HUES64 (cell line): ENCODE data around the gene TFEB.

Experiments
- H3K27ac ChIP-seq: 2 replicates; pipeline ENCODE4 v1.7.0; 2013; ENCODE audit warnings: low read depth, low read length, inconsistent platforms
- H3K27me3 ChIP-seq: 2 replicates; pipeline ENCODE4 v1.6.1; 2013; ENCODE audit warnings: mild to moderate bottlenecking, low read length; ENCODE audit not compliant: insufficient read depth
- H3K36me3 ChIP-seq: 2 replicates; pipeline ENCODE4 v1.6.1; 2013; ENCODE audit warnings: mild to moderate bottlenecking, low read length; ENCODE audit not compliant: insufficient read depth
- H3K4me1 ChIP-seq: 2 replicates; pipeline ENCODE4 v1.6.1; 2013; ENCODE audit warnings: mild to moderate bottlenecking, low read length, moderate library complexity; ENCODE audit not compliant: insufficient read depth
- H3K4me3 ChIP-seq: 2 replicates; pipeline ENCODE4 v1.5.1; 2013; ENCODE audit warnings: mild to moderate bottlenecking, low read length, moderate library complexity
- H3K9ac ChIP-seq: 2 replicates; pipeline ENCODE4 v1.6.1; 2013; ENCODE audit warnings: mild to moderate bottlenecking, low read depth, low read length
- H3K9me3 ChIP-seq: 2 replicates; pipeline ENCODE4 v1.6.1; 2013; ENCODE audit warnings: low read depth, low read length; ENCODE audit not compliant: insufficient read depth
- WGBS: fragments of 150-250, 120-280 bp; methylation state at CpG from one replicate; pipeline ENCODE4 v1.1.7; 2013; ENCODE audit warnings: missing lambda C conversion rate; 5-methylcytosine and 5-hydroxymethylcytosine counted together

Gene TFEB

DNA sequence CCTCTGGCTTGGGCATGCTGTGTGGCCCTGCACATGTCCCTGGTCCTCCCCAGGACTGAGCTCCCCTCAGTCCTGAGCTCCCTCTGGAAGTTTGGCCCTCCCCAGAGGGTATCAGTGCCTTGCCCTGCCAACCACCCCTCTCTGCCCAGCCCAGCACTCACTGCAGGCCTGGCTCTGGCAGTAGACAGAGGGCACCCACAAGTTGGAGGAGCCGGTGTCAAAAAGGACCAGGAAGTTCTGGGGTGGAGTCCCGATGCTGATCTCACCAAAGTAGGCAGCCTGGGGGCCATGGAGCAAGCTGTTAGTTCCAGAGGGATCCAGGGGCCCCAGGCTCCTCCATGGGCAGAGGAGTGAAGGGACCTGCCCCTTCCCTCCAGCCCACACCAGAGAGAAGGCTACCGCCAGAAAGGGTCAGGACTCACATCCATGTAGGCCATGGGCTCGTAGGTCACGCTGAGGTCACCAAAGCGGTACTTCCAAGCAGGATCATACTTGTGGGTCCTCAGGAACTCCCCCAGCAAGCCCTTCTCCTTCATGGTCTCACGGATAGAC, 8.9 kb upstream of the TFEB start:
- H3K4me1 ChIP-seq = no peaks in the 10 kb centered on the region
- WGBS = 90% methylated on average over 7 of the region's 7 CpGs

DNA sequence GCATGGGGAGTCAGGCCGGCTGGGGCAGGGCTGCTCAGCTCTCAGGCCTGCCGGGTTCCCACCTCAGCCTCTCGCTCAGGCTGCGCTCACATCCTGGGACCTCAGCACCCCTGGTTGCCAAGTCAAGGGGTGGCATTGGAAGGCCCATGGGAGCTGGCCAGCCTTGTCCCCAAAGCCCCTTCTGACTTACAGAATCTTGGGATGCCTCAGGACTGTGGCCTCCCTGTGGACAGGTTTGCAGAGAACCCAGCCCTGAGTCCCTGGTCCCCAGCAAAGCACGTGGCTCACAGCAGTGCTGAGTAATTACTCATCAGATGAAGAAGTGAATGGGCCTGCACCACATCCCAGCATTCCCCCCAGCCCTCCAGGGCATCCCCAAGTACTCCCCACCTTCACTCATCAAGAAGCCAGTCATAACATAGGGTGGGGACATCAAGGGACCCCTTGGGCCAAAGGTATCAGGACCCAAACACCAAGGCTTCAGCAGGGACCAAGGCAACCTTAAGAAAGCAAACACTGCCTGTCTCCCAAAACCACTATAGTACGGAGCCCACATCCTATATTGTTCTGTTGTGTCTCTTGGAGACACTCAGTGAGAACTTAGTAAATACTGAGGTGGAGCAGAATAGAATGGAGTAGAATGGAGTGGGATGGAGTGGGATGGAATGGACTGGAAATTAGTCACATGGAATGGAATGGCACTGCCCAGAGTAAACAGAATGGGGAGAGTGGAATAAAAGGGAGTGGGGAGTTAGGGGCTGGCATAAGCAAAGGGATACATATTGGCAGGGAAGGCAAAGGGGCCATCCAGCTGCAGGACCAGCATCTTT, 8.2 kb upstream of the TFEB start:
- no peak overlapping the region for H3K4me3 ChIP-seq
- no peaks in the 10 kb centered on the region for H3K4me1 ChIP-seq
- no peaks in the 10 kb centered on the region for H3K36me3 ChIP-seq
- 91% methylated on average over 6 of the region's 6 CpGs for WGBS
- no peaks in the 10 kb centered on the region for H3K27me3 ChIP-seq
- no peak overlapping the region for H3K27ac ChIP-seq
- no peaks in the 10 kb centered on the region for H3K9me3 ChIP-seq
- H3K9ac ChIP-seq = no peak overlapping the region

More for the DNA sequence above, 8.9 kb upstream of the TFEB start:
- Histone ChIP-seq H3K9me3 (no peaks in the 10 kb centered on the region), H3K4me3 (no peak overlapping the region), H3K27me3 (no peaks in the 10 kb centered on the region), H3K36me3 (no peaks in the 10 kb centered on the region), H3K9ac (no peak overlapping the region), H3K27ac (no peak overlapping the region)

DNA sequence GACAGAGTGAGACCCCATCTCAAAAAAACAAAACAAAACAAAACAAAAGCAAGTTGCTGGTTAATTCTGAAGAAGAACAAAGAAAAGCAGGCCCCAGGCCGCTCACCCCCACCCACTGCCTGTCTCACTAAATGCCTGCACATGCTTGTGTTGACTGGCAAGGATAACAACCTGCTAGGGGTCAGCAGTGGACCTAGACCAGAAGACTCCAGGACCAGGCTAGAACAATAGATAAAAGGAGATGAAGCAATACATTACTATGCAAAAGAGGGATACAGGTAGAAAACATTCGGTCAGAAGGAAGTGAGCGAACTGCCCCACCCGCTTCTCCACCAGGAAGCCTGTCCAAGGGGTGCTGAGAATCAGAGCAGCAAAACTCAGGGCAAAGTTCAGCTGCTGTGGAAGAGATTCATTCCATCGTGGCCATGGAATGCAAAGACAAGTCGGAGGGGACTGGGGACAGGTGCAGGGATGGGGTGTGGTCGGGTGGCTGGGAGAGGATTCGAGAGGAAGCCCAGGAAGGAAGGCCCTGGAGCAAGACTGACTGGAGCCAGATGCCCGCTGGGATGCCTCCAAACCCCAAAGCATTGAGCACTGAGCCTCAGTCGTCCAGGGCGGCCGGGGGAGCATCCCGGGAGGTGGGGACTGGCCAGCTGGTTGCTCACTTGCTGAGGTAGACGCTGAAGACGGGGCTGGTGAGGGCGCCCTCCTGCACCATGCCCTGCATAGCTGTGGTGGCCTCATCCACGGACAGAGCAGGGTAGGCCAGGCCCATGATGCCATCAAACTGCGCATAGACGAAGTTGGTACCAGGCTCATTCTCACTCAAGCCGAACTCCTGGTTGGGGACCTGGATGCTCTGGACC, 6.5 kb upstream of the TFEB start:
- H3K9me3 ChIP-seq = no peaks in the 10 kb centered on the region
- H3K9ac ChIP-seq = no peak overlapping the region
- H3K27ac ChIP-seq = no peak overlapping the region
- H3K4me1 ChIP-seq = no peaks in the 10 kb centered on the region
- no peaks in the 10 kb centered on the region for H3K36me3 ChIP-seq
- H3K27me3 ChIP-seq = no peaks in the 10 kb centered on the region
- WGBS = 89% methylated on average over 20 of the region's 20 CpGs
- no peak overlapping the region for H3K4me3 ChIP-seq

DNA sequence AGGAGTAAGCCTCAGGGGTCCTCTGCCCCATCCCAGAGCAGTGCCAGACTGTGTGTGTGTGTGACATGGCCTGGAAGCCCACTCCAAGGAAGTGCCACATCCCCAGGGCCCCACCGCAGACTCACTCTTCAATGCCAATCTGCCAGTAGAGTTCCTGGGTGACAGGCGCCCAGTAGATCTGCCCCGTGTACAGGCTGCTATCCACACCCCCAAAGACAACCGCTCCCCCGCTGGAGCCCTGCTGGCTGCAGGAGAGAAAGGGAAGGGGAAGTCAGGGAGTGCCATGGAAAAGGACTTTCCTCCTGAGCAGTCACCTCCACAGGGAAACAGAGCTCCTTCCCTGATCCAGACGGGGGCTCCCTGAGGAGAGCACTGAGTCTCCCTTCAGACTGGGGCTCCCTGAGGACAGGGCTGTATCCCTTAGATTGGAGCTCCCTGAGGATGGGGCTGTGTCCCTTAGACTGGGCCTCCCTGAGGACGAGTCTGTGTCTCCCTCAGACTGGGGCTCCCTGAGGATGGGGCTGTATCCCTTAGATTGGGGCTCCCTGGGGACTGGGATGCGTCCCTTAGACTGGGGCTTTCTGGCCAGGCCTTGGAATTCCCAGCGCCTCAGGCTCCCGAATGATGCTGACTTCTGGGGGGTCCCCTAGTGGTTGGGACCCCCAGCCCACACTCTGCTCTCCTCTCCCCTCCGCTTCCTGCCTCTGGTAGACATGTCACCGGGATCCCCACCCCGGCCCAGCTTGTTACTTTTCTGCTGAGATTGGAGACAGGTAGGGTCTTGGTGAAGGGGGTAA, 5.2 kb upstream of the TFEB start:
- H3K9ac ChIP-seq = no peak overlapping the region
- H3K4me1 ChIP-seq = peaks cover 4% of the 10 kb centered on the region; the same call in 1 of the 2 replicates
- H3K4me3 ChIP-seq = no peak overlapping the region
- no peaks in the 10 kb centered on the region for H3K27me3 ChIP-seq
- H3K27ac ChIP-seq = no peak overlapping the region
- H3K36me3 ChIP-seq = no peaks in the 10 kb centered on the region
- no peaks in the 10 kb centered on the region for H3K9me3 ChIP-seq
- 94% methylated on average over 13 of the region's 13 CpGs for WGBS

DNA sequence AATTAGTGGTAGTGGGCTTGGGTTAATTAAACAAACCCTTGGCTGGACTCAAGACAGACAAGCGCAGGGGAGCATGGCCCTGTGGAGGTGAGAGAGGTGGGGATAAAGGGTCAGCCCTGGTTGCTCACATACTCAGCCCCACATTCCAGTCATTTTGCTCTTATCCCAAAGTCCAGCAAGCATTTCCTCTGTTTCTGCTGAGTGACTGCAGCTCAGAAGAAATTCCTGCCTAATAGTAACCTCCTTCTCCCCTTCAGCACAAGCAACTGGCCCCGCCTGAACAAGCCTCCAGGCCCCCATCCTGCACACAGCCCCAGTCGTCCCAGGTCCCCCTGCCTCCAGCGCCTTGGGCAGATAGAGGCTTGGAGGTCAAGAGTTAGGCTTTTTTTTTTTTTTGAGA, 3.6 kb upstream of the TFEB start:
- Histone ChIP-seq H3K4me1 (peaks cover 4% of the 10 kb centered on the region; the same call in 1 of the 2 replicates), H3K4me3 (no peak overlapping the region), H3K9ac (no peak overlapping the region), H3K27ac (no peak overlapping the region), H3K27me3 (peaks cover 8% of the 10 kb centered on the region; the same call in 1 of the 2 replicates), H3K9me3 (no peaks in the 10 kb centered on the region), H3K36me3 (no peaks in the 10 kb centered on the region)
- 78% methylated on average over 3 of the region's 4 CpGs for WGBS

DNA sequence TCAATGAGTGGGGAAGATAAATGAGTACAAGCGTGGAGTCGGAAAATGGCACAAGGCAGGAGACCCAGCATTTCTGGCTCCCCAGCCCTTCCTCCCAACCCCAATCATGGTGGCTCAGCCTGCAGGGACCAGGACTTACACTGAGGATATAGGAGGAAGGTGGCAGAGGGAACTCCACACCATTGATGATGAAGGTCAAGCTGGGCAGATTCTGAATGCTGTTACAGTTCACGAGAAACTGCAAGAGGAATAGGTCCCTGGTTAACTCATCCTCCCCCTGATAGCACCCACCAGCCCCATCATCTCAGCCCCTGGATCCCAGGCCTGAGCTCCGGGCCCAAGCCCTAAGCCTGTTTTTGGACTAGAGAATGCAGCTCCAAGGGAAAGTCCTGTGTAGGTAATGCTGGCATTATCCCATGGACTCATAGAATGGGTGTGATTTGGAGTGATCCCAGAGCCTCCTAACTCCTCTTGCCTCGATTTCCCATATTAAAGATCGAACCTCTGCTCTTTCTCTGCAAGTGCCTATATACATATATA, 2.3 kb upstream of the TFEB start:
- H3K4me1 ChIP-seq = peaks cover 13% of the 10 kb centered on the region
- no peak overlapping the region for H3K9ac ChIP-seq
- no peaks in the 10 kb centered on the region for H3K9me3 ChIP-seq
- H3K36me3 ChIP-seq = no peaks in the 10 kb centered on the region
- WGBS = 99% methylated on average over 4 of the region's 6 CpGs
- H3K27ac ChIP-seq = no peak overlapping the region
- H3K4me3 ChIP-seq = no peak overlapping the region
- H3K27me3 ChIP-seq = peaks cover 17% of the 10 kb centered on the region

DNA sequence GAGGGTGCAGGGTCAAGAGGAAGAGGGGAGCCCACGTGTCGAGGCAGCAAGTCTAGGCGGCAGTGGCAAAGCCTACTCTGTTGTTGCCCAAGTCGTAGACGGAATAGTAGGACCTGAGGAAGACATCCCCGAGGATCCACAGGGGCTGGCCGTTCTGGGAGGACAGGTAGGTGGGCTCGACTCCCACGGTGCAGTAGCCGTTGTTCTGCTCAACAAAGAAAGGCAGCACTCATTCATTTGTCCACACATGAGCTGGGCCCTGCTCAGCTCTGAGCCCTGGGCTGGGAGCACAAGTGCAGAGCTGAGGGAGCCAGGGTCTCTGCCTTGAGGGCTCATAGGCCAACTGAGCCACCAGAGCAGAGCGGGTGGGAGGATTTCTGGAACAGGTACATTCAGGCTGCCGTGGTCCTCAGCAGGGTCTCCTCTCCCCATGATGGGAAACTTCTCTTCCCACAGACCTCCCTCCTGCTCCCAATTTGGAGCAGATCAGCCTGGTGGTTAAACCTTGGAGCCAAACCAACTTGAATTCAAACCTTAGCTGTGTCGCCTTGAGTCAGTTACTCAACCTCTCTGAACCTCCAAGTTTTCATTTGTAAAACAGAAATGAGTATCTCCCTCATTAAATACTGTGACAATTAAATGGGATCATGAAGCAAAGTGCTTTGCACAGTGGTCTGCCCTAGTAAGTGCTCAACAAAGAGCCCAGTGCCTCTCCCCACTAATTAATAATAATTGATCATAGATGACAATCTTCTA, 1.6 kb upstream of the TFEB start:
- 91% methylated on average over 13 of the region's 13 CpGs for WGBS

DNA sequence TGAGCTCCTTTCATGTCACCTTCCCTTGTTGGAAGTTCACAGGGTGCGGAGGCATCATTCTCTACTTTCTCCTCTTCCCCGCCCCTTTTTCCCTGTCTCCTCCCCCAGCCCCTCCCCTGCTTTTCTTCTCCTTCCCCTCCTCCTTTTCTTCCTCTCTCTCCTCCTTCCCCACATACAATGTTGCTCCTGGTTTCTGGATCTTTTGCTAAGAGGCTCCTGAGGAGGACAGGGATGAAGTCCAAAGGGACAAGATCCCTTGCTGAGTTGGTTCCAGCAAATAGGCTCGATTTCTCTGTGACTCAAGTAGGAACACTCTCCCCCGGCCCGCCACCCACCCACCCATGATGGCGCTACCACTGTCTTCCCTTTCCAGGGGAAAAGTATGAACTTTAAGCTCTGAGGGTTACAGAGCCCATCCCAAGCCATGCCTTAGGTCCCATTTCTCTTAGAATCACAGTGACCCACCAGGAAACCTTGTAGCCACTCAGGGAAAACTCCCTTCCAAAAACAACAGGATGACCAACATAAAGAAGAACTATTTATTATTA, 852 bp upstream of the TFEB start:
- H3K36me3 ChIP-seq = no peaks in the 10 kb centered on the region
- 73% methylated on average over 6 of the region's 6 CpGs for WGBS
- peaks cover 16% of the 10 kb centered on the region for H3K4me1 ChIP-seq
- H3K9me3 ChIP-seq = no peaks in the 10 kb centered on the region
- H3K4me3 ChIP-seq = peak overlapping the region; percentile 41
- no peak overlapping the region for H3K27ac ChIP-seq
- peaks cover 21% of the 10 kb centered on the region for H3K27me3 ChIP-seq
- H3K9ac ChIP-seq = no peak overlapping the region

More for the DNA sequence above, 1.6 kb upstream of the TFEB start:
- peaks cover 21% of the 10 kb centered on the region for H3K27me3 ChIP-seq
- no peaks in the 10 kb centered on the region for H3K36me3 ChIP-seq
- H3K9me3 ChIP-seq = no peaks in the 10 kb centered on the region
- no peak overlapping the region for H3K27ac ChIP-seq
- no peak overlapping the region for H3K9ac ChIP-seq
- no peak overlapping the region for H3K4me3 ChIP-seq
- peaks cover 16% of the 10 kb centered on the region for H3K4me1 ChIP-seq

DNA sequence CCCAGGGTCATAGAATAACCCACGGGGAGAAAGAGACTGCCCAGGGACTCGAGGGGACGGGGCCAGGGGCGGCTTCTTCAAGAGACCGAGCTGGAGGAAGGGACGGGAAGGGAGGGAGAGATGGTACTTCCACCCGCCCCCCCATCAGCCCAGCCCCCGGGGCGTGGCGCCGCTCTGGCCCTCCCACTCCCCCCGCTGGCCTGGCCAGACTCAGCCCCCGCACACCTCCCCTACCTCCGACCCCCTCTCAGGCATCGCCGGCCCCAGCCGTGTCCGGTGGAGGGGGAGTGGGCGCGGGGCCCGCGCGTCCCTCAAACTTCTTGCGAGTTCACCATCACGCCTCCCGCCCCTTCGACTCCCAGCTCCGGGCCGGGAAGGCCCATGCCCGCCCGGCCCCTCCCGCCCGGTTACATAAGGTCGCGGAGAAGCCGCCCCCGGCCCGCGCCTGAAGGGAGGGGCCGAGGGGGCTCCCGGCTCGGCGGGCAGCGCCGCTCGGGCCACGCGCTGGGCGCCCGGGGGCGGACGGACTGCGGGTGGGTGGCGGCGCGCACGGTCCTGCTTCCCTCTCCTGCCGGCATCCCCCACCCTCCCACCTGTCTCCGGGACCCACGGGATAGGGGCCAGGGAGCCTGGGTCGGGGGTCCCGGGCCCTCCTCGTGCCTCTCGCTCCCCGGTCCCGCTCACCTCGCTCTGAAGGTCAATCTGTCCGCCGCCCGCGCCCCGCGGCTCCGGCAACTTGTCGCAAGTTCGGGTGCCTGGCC, 562 bp downstream of the TFEB start:
- no peaks in the 10 kb centered on the region for H3K9me3 ChIP-seq
- H3K4me1 ChIP-seq = peaks cover 20% of the 10 kb centered on the region
- H3K9ac ChIP-seq = no peak overlapping the region
- peaks cover 24% of the 10 kb centered on the region for H3K27me3 ChIP-seq
- H3K27ac ChIP-seq = no peak overlapping the region
- no peaks in the 10 kb centered on the region for H3K36me3 ChIP-seq
- peak overlapping the region; percentile 62 for H3K4me3 ChIP-seq
- WGBS = under 1% methylated on average over 71 of the region's 76 CpGs
